HUDEP-2 (cell line): Measurements from ENCODE around the gene TBC1D9B.
A peak's percentile ranks its signal among the peaks of the same experiment; 100 is the strongest.

Experiments used
- DNase-seq, 76 experiments: peaks; one replicate each; lab custom pipeline; 2025; ENCODE audit not compliant: unreplicated experiment in 76 of 76; lab: John Stamatoyannopoulos, UW

Gene TBC1D9B

DNA sequence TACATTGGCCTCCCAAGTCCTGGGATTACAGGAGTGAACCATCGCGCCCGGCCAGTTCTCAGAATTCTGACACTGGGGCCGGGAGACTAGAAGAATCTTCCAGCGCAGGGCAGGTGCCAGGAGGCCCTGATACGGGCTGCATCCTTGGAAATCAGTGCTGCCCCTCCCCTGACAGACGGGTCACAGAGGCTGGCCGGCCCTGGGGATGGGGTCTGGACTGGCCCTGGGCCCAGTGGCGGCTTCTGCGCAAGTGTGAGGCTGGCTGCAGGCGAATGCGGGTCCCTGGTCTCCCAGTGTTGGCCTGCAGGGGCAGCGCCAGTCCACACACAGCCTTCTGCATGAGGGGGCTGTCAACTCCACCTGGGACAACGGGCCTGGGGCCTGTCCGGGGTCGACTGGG lies 831 bp upstream of the TBC1D9B start:
- DNase-seq, result no peak

DNA sequence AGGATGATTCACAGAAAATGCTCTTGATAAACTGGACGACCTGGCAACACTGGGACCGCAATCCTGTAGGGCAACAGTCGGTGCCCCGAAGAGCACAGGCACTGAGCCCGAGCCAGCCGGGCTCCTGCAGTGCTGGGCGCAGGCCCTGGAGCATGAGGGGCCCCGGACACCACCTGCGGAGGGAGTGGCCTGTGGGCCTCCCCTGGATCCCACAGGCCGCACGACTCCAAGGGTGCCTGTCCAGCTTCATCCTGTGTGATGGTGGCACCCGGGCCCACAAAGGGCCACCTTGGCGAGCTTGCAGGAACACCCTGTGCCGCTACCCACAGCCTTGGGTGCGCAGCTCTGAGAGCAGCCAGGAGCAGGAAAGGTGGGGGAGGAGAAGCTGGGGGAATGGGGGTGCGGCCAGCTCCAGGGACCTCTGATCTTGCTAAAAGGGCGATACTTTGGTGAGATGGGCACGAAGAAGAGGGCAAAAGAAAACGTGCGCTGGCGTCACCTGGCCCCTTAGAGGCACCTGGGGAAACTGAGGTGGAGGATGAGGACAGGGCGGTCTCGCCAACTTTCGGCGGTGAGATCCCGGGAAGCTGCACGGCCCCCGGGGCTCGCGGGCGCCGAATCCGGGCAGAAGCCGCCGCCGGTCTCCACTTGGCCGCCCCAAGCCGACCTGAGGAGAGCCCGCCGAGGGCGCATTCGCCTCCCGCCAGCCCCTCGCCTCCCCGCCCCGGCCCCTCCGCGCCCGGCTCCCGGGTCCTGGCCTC lies 722 bp downstream of the TBC1D9B start:
- DNase-seq, result peak in 15 of 76 experiments; percentile 3 to 36 (median 15)

DNA sequence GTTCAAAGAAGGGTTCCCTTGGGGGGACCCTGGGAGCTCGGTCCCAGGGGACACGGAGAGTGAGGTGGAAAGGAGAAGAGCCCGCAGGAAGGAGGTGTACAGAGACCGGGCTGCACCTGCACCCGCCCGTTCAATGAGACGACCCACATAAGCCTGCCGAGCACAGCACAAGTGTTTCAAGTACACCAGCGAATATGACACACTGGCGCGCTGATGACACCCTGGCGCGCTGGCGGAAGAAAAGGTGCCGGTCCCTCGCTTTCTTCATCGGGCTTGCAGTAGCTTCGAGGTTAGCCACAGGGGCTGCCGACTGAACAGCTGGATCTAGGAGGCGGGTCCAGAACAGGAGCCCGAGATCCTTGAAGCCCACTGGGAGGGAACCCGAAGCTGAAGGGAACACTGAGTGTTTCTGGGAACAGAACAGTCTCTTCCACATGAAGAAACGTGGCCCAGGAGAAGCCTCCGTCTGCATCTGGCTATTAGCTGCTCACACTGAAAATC lies 1.4 kb downstream of the TBC1D9B start:
- DNase-seq, result no peak

DNA sequence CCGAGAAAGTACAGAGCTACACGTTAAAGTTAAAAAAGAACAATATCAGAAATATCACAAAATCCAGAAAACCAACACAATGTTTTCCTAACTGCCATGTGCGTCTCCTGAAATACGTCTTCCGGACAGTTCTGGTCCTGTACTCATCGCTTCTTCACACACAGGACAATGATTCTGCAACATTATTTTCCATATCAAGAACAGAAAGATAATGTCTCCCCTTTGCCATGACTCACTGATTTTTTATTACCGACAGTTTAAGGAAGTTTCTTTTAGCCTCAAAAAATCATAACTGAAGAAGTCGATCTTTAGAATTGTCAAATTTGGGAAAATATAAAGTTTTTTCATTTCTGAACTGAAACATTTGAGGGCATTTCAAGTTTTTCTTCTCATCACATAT lies 2.5 kb downstream of the TBC1D9B start:
- peak in 1 of 76 experiments; percentile 7 for DNase-seq

DNA sequence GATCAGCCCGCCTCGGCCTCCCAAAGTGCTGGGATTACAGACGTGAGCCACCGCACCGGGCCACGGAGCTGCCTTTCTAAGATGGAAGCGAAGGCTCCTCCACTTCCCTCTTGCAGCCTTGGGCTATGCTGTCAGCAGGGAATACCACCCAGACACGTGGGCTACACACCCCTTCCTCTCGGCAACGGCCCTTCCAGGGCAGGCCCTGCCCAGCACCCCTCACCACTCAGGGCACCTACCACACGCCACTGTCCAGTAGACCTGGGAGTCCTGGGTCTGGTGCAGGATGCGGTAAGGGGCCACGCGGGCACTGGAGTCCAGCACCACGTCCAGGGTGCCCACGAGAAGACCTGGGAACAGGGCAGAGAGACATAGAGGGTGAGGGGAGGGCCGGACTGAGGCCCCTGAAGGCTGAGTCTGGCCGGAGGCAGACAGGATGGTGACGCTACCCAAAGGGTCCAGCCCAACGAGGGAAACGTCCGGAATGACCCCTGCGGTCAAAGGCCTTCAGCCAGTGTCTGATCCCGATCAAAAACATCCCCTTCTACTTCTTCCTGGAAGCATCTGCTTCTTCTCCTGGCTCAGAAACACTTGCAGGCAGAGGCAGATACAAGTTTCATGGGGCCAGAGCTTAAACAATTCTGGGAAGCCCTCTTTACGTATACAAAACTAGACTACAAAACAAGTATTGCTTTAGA lies 3.1 kb downstream of the TBC1D9B start:
- no peak for DNase-seq

DNA sequence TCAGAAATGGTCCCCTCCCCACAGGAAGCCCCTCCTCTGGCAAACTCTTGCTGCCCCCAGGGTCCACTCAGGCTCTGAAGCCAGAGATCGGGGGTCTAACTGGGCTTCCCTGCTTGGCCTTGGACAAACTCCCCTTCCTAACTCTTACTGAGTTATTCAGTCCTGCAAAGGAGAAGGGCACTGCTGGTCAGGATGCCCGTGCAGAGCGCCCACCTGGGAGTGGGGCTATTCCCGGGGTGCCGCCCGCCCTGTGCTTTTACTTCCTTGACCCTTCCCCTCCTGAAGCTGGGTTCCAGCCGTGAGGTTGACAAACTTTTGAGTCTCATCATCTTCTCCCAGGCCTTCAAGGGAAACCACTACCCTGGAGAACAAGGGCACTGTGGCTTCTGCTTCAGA lies 4.9 kb downstream of the TBC1D9B start:
- DNase-seq, result no peak

DNA sequence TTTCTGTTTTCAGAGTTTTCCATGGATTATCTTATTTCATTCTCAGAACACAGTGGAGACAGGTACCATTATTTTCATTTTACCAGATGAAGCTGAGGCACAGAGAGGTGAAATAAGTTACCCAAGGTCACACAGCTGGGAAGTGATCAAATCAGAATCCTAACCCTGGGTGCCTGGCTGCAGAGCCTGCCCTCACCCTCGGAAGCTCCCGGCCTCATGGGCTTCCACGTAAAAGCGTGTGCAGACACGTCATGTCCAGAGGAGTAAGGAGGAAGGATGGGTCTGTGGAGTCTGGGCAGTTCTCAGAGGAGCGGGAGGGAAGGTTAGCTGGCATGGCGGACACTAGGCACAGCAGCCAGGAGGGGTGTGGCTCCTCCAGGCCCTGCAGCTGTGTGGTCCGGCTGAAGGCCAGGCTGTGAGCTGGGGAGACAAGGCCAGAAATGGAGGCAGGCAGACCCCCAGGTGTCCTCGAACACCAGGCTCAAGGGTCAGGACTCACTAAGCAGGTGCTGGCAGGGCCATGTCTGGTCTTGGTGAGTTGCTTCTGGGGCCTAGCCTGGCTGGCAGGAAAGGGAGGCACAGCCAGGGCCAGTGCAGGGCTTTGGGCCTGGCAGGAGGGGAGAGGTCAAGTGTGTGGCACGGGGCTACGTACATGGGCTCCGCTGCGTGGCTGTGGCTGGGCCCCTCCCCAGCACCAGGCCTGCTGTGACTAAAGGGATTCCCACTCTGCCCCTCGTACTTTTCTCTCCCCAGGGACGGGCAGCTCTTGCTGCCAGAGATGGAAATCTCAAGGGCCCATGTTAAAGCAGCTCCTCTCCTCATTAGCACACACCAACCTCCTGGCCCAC lies 5.6 kb downstream of the TBC1D9B start:
- DNase-seq, result no peak

DNA sequence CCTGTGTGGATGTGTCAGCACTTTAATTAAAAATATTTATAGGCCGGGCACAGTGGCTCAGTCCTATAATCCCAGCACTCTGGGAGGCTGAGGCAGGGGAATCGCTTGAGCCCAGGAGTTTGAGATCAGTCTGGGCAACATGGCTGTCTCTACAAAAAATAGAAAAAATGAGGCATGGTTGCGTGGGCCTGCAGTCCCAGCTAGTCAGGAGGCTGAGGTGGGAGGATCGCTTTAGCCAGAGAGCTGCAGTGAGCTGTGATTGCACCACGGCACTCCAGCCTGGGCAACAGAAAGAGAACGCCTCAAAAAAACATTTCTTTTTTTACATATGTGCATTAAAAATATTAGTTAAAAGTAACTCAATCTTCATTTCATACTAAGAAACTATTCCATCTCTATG lies 6.2 kb downstream of the TBC1D9B start:
- DNase-seq, result no peak

DNA sequence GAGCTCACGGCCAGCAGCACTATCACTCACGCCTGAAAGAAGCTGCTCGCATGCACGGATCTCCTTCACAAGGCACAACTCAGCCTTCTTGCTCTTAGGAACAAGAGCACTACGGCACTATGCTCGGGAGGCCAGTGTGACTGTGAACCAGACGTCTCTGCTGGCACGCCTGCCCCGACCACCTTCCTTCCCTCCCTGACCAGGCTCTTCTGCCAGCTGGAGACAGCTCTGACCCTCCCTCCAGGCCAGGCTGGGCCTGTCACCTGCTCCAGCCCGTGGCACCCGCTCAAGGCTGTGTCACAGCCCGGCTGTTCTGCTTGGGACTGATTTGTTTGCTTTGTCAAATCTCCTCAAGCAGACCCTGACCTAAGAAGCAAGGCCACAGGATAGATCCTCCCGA lies 7.0 kb downstream of the TBC1D9B start:
- DNase-seq, result no peak

DNA sequence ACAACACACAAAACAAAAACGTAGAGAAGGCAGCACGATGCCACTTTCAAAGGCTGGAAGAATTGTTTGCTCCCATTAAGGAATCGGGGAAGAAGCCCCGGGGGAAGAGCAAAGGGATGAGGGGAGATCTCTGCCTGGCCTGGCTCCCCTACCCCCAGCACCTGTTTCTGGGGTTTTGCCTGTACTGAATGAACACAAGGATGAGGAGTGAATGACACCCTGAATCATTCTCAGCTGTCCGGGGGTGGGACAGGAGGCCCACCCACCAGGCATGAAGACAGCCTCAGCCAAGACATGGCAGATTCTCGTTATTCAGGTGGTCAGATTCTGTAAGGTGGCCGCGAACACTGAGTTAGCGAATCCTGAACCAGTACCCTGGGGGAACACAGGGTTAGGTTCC lies 7.5 kb downstream of the TBC1D9B start:
- DNase-seq, result no peak

DNA sequence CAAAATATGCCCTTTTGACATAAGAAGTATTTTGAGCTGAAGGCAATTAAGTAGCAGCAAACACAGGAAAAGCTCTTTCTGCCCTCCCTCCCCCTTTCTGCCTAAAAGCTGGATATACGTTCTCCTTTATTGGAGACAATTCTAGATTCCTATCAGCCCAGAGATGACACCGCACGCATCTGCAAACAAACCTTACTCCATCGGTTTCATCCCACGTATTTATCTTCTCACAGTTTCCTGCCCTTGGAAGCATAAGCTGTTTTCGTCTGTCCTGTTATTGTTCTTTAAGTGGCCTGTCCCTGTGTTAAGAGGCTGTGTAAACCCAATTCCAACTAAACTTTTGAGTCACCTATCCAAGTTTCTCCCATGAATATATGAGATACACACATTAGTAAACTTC lies 11.8 kb downstream of the TBC1D9B start:
- no peak for DNase-seq

DNA sequence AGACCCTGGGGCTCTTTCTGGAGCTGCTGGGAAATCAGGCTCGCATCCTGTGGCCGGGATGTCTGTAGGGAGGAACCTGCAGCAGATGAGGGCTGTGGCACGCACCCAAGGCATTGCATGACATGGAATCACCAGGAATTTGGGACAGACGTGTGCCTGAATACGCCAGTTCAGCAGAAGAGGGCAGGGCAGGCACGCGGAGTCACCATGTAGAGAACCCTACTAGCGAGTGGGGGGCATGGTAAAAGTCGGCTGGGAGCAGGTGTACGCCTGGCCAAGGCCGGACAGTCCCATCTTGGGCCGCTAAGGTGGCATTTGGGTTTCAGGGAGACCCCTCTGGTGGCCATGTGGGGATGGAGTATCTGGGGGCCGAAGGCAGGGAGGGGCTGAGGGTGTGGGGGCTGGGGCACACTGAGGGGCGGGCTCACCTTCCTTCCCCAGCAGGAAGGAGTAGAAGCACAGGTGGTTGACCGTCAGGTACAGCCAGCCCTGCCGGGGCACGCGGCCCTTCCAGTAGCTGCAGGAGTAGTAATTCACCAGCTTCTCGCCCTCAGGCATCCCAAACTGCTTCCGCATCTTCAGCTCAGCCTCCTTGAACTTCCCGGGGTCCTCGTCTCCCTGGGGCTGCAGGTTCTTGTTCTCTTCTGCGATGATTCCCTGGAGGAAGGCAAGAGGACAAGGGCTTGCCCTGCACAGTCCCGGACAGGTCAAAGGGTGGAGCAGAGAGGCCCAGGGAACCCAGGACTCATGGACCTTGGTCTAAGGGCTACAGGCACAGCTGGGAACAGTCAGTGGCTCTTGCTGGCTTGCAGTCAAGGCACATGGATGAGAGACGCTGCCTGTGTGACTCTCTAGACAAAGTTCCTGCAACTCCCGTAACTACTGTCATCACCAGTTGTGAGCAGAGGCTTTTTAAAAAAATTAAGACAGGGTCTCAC lies 13.5 kb downstream of the TBC1D9B start:
- no peak for DNase-seq

DNA sequence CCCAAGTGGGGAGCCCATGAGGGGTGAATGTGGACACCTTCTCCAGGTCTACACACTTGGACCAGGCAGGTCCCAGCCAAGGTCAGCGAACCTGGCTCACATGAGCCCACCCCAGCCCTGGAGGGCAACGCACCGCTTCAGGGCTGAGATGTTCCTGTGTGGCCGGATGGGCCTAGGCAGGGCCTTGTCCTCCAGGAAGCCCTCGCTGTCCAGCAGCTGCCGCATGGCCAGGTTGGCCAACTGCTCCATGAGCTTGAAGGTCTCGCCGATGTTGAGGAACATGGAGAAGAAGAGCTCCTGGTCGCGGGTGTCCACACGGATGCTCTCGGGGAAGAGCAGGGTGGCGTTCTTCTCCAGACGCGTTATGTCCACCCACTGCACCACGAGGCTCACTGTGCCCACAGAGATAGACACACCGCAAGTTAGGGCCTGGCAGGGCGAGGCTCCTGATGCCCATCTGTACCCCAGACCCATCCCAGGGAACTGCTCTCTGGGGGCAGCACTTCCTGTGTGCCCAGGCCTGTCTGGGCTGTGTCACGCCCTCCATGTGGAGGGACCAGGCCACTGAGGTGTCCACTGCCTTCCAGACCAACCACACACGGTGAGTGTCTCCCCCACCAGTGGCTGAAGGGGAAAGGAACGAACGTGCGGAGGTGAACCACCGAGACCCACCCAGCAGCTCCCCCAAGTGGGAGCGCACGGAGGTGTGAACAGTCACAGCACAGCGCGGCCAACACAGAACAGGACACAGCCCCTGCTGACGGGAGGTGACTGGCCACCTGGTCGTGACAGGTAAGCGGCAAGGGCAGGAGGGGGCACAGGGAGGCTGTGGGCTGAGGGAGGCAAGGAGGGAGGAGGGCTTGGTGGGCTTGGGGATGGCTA lies 14.4 kb downstream of the TBC1D9B start:
- DNase-seq, result no peak

DNA sequence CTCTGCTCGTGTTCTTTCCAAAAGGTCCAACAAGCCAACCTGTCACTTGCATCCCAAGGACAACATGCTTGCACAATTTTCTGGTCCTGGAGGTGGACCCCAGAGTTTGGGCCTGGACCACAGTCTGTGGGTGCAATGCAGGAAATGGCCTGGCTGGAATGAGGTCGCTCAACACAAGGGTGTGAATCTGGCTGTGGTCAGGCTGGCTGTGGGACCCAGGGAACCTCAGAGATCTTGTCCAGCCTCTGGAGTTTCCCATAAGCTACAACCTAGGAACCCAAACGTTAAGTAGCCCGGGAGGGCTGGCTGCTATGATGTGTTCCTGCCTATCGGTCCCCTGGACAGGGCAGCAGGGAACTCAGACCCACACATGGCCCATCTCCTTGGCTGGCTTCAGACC lies 15.4 kb downstream of the TBC1D9B start:
- no peak for DNase-seq

DNA sequence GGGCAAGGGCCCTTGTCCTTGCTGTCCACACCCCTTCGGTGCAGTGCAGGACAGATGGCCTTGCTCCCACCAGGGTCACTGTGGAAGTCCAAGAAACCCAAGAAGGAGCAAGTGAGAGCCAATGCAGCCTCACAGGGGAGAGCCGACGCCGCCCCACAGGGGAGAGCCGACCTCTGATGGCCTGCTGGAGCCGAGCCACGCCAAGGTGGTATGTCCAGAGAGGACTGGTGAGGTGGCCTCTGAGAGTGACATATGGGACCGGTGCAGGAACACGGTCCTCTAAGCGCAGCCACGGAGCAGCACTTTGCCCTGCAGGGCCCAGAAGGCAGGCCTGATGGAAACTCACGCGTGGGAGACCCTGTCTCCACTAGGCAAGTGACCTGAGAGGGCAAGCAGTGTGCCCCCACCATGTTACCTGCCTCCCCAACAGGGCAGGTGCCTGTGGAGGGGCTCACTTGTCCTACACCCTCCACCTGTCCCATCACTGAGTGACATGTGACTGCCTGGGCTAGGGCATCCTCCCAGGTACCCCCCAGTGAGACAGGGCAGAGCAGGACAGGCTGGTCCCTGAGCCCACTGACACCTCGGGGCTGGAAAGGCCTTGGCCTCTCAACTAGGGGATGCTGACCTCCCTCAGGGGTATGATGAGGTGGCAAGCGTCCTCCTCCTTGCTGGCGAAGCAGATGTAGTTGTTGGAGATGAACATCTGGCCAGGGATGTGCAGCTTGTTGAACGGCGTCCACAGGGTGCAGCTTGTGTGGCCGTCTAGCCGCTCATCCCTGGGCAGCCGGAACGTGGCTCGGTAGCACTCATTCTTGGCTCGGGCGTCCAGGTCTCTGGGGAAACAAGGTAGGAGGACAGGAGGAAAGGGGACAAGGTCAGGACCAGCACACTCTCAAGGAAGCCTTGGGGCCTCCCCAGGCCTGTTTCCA lies 16.7 kb downstream of the TBC1D9B start:
- no peak for DNase-seq

DNA sequence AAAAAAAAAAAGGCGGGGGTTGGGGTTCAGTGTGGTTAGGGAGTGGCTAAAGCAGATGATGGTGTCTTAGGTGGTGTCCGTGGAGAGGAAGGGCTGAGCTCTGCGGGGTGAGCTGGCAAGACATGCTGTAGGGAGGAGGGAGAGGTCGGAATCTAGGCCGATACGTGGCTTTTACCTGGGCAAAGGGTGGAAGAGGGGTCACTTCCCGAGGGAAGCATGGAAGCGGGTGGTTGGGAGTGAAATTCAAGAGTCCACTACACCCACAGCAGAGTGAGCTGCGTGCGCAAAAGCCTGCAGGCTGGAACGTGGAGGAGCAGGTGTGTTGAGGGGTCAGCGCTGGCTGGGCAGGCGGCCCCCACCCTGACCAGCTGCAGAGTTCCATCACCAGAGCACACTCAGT lies 17.8 kb downstream of the TBC1D9B start:
- DNase-seq, result no peak

DNA sequence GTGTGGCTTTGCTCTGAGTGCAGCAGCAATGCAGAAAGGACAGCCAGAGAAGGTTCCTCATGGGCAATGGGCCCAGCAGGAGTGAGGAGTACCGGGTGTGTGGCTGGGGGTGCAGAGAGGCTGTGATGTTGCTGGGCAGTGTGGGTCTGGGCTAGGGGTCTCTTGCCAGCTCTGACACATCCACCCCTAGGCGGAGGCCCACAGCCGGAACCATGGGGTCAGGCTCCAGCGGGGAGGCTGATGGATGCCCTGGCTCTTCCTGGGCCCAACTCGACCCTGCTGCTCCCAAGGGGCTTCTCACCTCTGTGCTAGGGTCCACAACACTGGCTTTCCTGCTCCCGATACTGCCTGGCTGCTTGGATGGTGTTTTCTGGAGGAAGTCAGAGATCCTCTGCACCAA lies 19.9 kb downstream of the TBC1D9B start:
- DNase-seq, result no peak

DNA sequence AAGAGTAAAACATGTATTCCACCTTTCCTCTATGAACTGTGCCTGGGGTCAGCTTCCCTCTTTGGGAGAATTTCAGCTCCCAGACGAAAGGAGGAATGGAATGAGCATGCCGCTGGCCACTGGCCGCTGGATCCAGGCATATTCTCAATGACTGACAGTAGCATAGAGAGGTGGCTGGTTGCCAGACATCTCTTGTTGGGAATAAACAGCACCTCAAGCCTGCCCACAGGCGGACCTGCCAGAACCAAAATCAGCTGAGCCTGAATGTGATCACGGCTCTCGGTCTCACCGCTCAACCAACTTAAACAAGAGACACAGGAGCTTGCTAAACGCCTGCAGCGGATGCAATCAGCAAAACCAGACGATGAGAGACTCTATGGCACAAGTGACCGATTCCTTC lies 20.6 kb downstream of the TBC1D9B start:
- DNase-seq, result no peak
